Loucy (cell line): ENCODE results near the gene RNF183.

Experiments
- EZH2phosphoT487 ChIP-seq: fragments of 200-600 bp; IDR thresholded peaks from 2 replicates; pipeline ENCODE4 v1.6.1; 2018; ENCODE audit warnings: antibody characterized with exemption, mild to moderate bottlenecking, moderate library complexity, borderline replicate concordance
- TF ChIP-seq, protein P1 (sequence below): fragments of 200-600 bp; sonication (generic); conservative IDR thresholded peaks from 2 replicates; pipeline ENCODE4 v1.5.1; 2014; ENCODE audit warnings: mild to moderate bottlenecking, antibody characterized with exemption, low read length

DNA sequence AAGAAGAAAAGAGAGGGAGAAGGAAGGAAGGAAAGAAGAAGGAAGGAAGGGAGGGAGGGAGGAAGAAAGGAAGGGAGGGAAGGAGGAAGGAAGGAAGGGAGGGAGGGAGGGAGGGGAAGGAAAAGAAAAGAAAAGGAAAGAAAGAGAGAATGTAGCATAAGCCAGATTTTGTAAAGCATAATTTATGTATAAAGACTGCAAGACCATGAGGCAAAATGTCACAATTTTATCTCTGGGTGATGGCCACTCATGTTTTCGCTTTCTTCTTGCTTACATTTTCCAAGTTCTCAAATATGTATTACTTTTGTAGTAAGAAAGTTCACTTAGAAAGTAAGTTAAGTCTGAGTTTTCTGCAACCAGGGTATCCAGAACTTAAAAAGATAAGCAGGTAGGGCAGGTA is 3.4 kb upstream of the RNF183 start:
- TF ChIP-seq, protein P1, sequence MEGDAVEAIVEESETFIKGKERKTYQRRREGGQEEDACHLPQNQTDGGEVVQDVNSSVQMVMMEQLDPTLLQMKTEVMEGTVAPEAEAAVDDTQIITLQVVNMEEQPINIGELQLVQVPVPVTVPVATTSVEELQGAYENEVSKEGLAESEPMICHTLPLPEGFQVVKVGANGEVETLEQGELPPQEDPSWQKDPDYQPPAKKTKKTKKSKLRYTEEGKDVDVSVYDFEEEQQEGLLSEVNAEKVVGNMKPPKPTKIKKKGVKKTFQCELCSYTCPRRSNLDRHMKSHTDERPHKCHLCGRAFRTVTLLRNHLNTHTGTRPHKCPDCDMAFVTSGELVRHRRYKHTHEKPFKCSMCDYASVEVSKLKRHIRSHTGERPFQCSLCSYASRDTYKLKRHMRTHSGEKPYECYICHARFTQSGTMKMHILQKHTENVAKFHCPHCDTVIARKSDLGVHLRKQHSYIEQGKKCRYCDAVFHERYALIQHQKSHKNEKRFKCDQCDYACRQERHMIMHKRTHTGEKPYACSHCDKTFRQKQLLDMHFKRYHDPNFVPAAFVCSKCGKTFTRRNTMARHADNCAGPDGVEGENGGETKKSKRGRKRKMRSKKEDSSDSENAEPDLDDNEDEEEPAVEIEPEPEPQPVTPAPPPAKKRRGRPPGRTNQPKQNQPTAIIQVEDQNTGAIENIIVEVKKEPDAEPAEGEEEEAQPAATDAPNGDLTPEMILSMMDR: no peak
- TF ChIP-seq EZH2phosphoT487: no peak
